B cell (primary cell): ENCODE data around the gene NSDHL. TPM values are rescaled to one million over a fixed set of nuclear protein-coding genes. Genes with fewer than 3 reads are reported as not detected.

Source experiments
- ATAC-seq: fragments of 200-7000 bp; cut with Tn5 transposase; one replicate; pipeline ENCODE4 v1.10.0; 2021; ENCODE audit warnings: low read depth, mild to moderate bottlenecking, moderate number of reproducible peaks, moderate library complexity
- CTCF ChIA-PET: fragments of 350-600 bp; sonication (Branson Sonifier 250); formaldehyde crosslinking; loops from one replicate; lab custom pipeline; 2021; ENCODE audit warnings: antibody characterized with exemption, inconsistent platforms; lab: Charles Lee
- POLR2A ChIA-PET: fragments of 350-600 bp; sonication (Branson Sonifier 250); formaldehyde crosslinking; loops from one replicate; lab custom pipeline; 2021; ENCODE audit warnings: antibody characterized with exemption; lab: Charles Lee
- DNase-seq: peaks from one replicate; pipeline ENCODE4 v3.0.0; 2013
- H2AFZ ChIP-seq: 2 replicates; pipeline ENCODE4 v1.6.1; 2012; ENCODE audit warnings: mild to moderate bottlenecking, low read depth, low read length; ENCODE audit not compliant: insufficient read depth, poor library complexity, severe bottlenecking
- H3K27ac ChIP-seq, 2 donors: 1 replicate in 1 of 2; 2 replicates in 1 of 2; pipeline ENCODE4 v1.5.1; 2012 to 2013; ENCODE audit warnings: low read length in 2 of 2, mild to moderate bottlenecking in 2 of 2, moderate library complexity in 1 of 2
- H3K27me3 ChIP-seq, 4 experiments: fragments of 200-600 bp in 1 of 4; sonication (generic) in 1 of 4; replicated peaks in 1 of 4; 1 replicate in 2 of 4; 2 replicates in 2 of 4; pipeline versions ENCODE4 v1.6.1 to v1.7.0; 2013 to 2016; ENCODE audit warnings: low read length in 3 of 4, mild to moderate bottlenecking in 2 of 4, mixed read lengths in 1 of 4, moderate library complexity in 1 of 4; ENCODE audit not compliant: insufficient read depth in 4 of 4, control insufficient read depth in 3 of 4; ENCODE audit errors: control extremely low read depth in 1 of 4
- H3K36me3 ChIP-seq, 2 experiments: replicated peaks in 1 of 2; 1 replicate in 1 of 2; 2 replicates in 1 of 2; pipeline versions ENCODE4 v1.6.1 to v1.7.1; 2013; ENCODE audit warnings: low read length in 1 of 2; ENCODE audit not compliant: insufficient read depth in 2 of 2, control insufficient read depth in 1 of 2; ENCODE audit errors: control extremely low read depth in 1 of 2, extremely low read depth in 1 of 2
- H3K4me1 ChIP-seq, 2 donors: fragments of 200-600 bp in 1 of 2; sonication (generic) in 1 of 2; 1 replicate in 1 of 2; 2 replicates in 1 of 2; pipeline versions ENCODE4 v1.5.1 to v1.6.1; 2013 to 2017; ENCODE audit warnings: low read length in 2 of 2; ENCODE audit not compliant: control insufficient read depth in 2 of 2, insufficient read depth in 2 of 2
- H3K4me2 ChIP-seq: replicated peaks from 2 replicates; pipeline ENCODE3; 2012; ENCODE audit warnings: mild to moderate bottlenecking, low read depth, low read length; ENCODE audit not compliant: poor library complexity, severe bottlenecking
- H3K4me3 ChIP-seq, 5 experiments: fragments of 200-600 bp in 1 of 5; sonication (generic) in 1 of 5; 1 replicate in 3 of 5; 2 replicates in 2 of 5; pipeline versions ENCODE4 v1.5.1 to v1.7.0; 2011 to 2016; ENCODE audit warnings: low read length in 4 of 5, mild to moderate bottlenecking in 4 of 5, low read depth in 2 of 5, control low read depth in 1 of 5, moderate library complexity in 1 of 5; ENCODE audit not compliant: insufficient read depth in 1 of 5; ENCODE audit errors: control extremely low read depth in 1 of 5, extremely low read depth in 1 of 5
- H3K79me2 ChIP-seq: fragments of 200-600 bp; sonication (generic); one replicate; pipeline ENCODE4 v1.6.0; 2016; ENCODE audit warnings: low read length; ENCODE audit not compliant: control insufficient read depth, insufficient read depth
- H3K9ac ChIP-seq: fragments of 200-600 bp; sonication (generic); 2 replicates; pipeline ENCODE4 v1.6.1; 2017; ENCODE audit warnings: mild to moderate bottlenecking, low read length, moderate library complexity
- H3K9me3 ChIP-seq, 3 donors: one replicate each; pipeline versions ENCODE4 v1.6.1 to v1.7.1; 2013; ENCODE audit warnings: low read length in 2 of 3; ENCODE audit not compliant: control insufficient read depth in 2 of 3, insufficient read depth in 1 of 3; ENCODE audit errors: control extremely low read depth in 1 of 3
- H4K20me1 ChIP-seq: 2 replicates; pipeline ENCODE4 v1.6.0; 2012; ENCODE audit warnings: mild to moderate bottlenecking, low read length; ENCODE audit not compliant: insufficient read depth, control insufficient read depth, poor library complexity, severe bottlenecking
- H3K27ac Mint-ChIP-seq: one replicate; pipeline ENCODE4 v1.8.0; 2021; ENCODE audit warnings: mixed read lengths
- H3K27me3 Mint-ChIP-seq: one replicate; pipeline ENCODE4 v1.8.0; 2021; ENCODE audit warnings: mixed read lengths
- H3K4me1 Mint-ChIP-seq: one replicate; pipeline ENCODE4 v1.8.0; 2021; ENCODE audit warnings: mixed read lengths
- H3K4me3 Mint-ChIP-seq: one replicate; pipeline ENCODE4 v1.8.0; 2021; ENCODE audit warnings: mixed read lengths
- H3K9me3 Mint-ChIP-seq: one replicate; pipeline ENCODE4 v1.8.0; 2022; ENCODE audit warnings: mixed read lengths; ENCODE audit not compliant: insufficient read depth
- EZH2 ChIP-seq: IDR thresholded peaks from 2 replicates; pipeline ENCODE4 v1.6.1; 2012; ENCODE audit warnings: borderline replicate concordance, low read depth, mild to moderate bottlenecking, moderate library complexity, low read length; ENCODE audit not compliant: insufficient read depth, poor library complexity, severe bottlenecking
- WGBS: methylation state at CpG from one replicate; pipeline ENCODE4 v1.1.5; 2013; ENCODE audit warnings: missing lambda C conversion rate; ENCODE audit not compliant: insufficient coverage; 5-methylcytosine and 5-hydroxymethylcytosine counted together
- intact Hi-C: fragments of 100-400 bp; cut with micrococcal nuclease; formaldehyde crosslinking; loops from one replicate; pipeline ENCODE4 v1.10.0; 2022
- polyA plus RNA-seq: library from polyadenylated mRNA; depleted of rRNA; stranded (reverse); fragments of >200 nt; gene quantifications from 2 replicates; pipeline ENCODE4 v1.2.3, GENCODE V29; 2012
- total RNA-seq, 2 donors: library from RNA; stranded (reverse); fragments of 120-200 nt in 1 of 2; gene quantifications; 1 replicate in 1 of 2; 2 replicates in 1 of 2; pipeline versions ENCODE4 v1.2.3 to v1.2.4, GENCODE V29; 2013 to 2022
- TF ChIP-seq, protein P1 (sequence below): fragments of 200-600 bp; IDR thresholded peaks from one replicate; pipeline ENCODE4 v1.8.0; 2022; ENCODE audit warnings: antibody characterized with exemption, mild to moderate bottlenecking

NSDHL gene
- total and polyA plus RNA-seq, 2 donors (not counting 1 experiment from before 2014, with no cell fraction given): 4.9 to 10.3 TPM

DNA sequence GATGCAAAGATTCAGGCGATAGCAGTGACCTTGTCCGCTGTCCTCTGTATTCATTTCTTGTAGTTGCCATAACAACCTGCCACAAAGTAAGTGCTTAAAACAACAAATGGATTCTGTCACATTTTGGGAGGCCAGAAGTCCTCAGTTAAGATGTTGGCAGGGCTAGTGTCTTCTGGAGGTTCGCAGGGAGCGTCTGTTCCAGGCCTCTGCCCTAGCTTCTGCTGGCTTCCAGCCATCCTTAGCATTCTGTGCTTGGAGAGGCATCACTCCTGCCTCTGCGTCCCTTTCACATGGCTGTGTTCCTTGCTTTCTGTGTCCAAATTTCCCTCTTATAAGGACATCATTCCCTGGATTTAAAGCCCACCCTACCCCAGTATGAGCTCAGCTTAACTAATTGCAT, 35.5 kb downstream of the NSDHL start:
- H3K9me3 Mint-ChIP-seq: no peaks in the 10 kb centered on the region
- Histone ChIP-seq H3K36me3 (peaks cover 0 to 12% of the 10 kb centered on the region in 2 experiments), H3K4me1 (no peaks in the 10 kb centered on the region), H2AFZ (no peak overlapping the region), H3K4me3 (no peak overlapping the region), H3K9me3 (peaks cover 0 to 5% (median 0%) of the 10 kb centered on the region in 3 donors), H3K27ac (no peak overlapping the region), H3K27me3 (no peaks in the 10 kb centered on the region), H3K9ac (no peak overlapping the region), H3K79me2 (no peaks in the 10 kb centered on the region), H4K20me1 (no peaks in the 10 kb centered on the region), H3K4me2 (no peak overlapping the region)
- no peaks in the 10 kb centered on the region for H3K27me3 Mint-ChIP-seq
- DNase-seq: no peak
- POLR2A ChIA-PET: no interaction called here
- CTCF ChIA-PET: no interaction called here
- no peaks in the 10 kb centered on the region for H3K4me1 Mint-ChIP-seq
- no peak overlapping the region for H3K4me3 Mint-ChIP-seq
- TF ChIP-seq EZH2: no peak
- TF ChIP-seq, protein P1, sequence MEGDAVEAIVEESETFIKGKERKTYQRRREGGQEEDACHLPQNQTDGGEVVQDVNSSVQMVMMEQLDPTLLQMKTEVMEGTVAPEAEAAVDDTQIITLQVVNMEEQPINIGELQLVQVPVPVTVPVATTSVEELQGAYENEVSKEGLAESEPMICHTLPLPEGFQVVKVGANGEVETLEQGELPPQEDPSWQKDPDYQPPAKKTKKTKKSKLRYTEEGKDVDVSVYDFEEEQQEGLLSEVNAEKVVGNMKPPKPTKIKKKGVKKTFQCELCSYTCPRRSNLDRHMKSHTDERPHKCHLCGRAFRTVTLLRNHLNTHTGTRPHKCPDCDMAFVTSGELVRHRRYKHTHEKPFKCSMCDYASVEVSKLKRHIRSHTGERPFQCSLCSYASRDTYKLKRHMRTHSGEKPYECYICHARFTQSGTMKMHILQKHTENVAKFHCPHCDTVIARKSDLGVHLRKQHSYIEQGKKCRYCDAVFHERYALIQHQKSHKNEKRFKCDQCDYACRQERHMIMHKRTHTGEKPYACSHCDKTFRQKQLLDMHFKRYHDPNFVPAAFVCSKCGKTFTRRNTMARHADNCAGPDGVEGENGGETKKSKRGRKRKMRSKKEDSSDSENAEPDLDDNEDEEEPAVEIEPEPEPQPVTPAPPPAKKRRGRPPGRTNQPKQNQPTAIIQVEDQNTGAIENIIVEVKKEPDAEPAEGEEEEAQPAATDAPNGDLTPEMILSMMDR: no peak
- no peak for ATAC-seq
- intact Hi-C loops: no loop called here
- no peak overlapping the region for H3K27ac Mint-ChIP-seq
- no CpG with 5 or more reads among the region's 5 CpGs for WGBS

DNA sequence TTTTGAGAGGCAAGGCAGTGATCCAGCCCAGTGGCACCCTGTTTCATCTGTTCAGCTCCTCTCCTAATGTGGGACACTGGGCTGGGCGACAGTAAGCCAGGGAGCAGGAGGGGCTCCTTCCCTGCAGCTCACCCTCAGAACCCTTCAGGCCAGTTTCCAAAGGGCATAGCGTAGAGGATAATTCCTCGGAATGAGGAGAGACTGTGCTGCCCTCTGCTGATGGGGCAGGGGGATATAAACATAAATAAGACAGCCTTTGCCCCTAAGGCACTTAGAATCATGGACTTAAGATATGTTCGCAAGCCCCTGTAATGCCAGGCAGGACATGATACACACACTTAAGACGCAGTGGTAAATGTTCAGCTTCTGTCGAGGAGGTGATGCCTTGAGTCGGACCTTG, 39.1 kb downstream of the NSDHL start:
- Mint-ChIP-seq H3K9me3 (no peaks in the 10 kb centered on the region), H3K27ac (no peak overlapping the region), H3K27me3 (no peaks in the 10 kb centered on the region), H3K4me3 (no peak overlapping the region), H3K4me1 (peaks cover 11% of the 10 kb centered on the region)
- no peak overlapping the region for H3K4me2 ChIP-seq
- no peaks in the 10 kb centered on the region for H4K20me1 ChIP-seq
- CTCF ChIA-PET: no interaction called here
- DNase-seq (no peak), ATAC-seq (no peak)
- no peak overlapping the region for H2AFZ ChIP-seq
- no peaks in the 10 kb centered on the region for H3K27me3 ChIP-seq
- no peaks in the 10 kb centered on the region for H3K79me2 ChIP-seq
- H3K27ac ChIP-seq: no peak overlapping the region
- intact Hi-C loops: no loop called here
- POLR2A ChIA-PET: no interaction called here
- H3K4me3 ChIP-seq: no peak overlapping the region
- TF ChIP-seq EZH2: no peak
- TF ChIP-seq, protein P1: no peak
- no peak overlapping the region for H3K9ac ChIP-seq
- H3K4me1 ChIP-seq: peaks cover 0 to 6% of the 10 kb centered on the region in 2 donors
- WGBS: 100% methylated on average over 3 of the region's 7 CpGs
- H3K36me3 ChIP-seq: peaks cover 0 to 9% of the 10 kb centered on the region in 2 experiments
- peaks cover 0 to 9% (median 0%) of the 10 kb centered on the region in 3 donors for H3K9me3 ChIP-seq
